ENCODE measurements around the gene SYTL3.

Gene SYTL3

DNA sequence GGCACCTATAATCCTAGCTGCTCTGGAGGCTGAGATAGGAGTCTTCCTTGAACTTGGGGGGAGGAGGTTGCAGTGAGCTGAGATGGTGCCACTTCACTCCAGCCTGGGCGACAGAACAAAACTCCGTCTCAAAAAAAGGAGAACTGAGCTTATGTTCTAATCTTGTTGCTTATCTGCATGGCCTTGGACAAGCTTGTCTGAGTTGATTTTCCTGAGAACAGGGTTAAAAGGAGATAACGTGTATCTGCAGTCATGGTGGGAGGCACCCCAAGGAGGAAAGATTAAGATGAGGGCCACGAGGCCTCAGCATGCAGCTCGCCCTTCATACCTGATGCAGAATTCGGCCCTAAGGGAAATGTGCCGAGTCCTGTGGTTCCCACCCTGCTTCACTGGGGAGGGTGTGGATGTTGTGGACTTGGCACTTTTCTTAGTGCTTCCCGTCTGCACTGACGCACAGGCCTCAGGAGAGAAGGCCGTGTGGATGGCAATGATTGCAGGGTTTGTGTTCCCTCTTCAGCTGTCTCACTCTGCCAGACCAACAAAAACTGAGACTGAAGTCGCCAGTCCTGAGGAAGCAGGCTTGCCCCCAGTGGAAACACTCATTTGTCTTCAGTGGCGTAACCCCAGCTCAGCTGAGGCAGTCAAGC lies 113.1 kb downstream of the SYTL3 start:
- no peak for DNase-seq

DNA sequence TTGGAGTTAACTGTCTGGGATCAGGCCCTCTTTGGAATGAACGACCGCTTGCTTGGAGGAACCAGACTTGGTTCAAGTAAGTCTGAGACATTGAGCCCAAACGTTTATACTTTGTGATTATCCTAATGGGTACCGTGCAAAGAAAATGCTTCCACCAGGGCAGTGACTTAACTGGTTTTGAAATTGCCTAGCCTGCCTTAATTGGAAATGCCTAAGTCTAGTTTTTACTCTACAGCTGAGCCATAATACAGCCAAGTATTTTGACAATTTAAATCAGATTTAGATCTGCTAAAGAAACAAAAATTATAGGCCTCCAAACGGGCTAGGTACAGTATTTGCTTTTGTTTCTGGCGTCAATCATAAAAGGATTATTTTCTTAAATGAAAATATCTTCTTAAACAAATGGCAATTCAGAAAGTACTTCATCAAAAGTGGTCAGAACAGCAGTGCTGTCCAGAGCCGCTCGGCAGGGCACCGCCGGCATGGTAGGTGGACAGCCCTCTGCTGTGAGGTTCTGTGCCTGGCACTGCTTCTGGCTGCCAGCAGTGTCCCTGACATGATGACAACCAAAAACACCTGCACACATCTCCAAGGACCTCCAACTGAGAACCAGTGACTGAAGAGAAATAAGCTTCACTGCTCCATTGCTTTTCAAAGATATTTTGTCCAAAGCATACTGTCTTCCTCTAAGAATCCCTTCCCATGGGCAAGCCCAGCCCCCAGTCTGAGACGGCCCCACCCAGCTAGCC lies 113.8 kb downstream of the SYTL3 start:
- DNase-seq = no peak

DNA sequence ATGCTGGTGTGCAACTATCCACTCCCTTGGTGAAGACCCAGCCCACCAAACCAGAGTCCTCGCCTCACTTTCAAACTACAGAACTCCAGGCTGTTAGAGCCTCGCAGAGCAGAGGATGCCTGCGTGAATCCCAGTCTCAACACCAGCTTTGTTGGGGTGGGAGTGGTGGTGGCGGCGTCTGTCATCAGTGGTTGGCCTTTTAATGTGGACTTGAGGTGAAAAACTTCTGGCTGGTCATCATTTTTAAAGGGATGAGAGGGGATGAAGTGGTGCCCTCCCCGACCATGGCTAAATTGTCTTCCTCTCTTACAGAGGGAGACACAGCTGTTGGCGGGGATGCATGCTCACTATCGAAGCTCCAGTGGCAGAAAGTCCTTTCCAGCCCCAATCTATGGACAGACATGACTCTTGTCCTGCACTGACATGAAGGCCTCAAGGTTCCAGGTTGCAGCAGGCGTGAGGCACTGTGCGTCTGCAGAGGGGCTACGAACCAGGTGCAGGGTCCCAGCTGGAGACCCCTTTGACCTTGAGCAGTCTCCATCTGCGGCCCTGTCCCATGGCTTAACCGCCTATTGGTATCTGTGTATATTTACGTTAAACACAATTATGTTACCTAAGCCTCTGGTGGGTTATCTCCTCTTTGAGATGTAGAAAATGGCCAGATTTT lies 114.5 kb downstream of the SYTL3 start:
- DNase-seq = no peak

DNA sequence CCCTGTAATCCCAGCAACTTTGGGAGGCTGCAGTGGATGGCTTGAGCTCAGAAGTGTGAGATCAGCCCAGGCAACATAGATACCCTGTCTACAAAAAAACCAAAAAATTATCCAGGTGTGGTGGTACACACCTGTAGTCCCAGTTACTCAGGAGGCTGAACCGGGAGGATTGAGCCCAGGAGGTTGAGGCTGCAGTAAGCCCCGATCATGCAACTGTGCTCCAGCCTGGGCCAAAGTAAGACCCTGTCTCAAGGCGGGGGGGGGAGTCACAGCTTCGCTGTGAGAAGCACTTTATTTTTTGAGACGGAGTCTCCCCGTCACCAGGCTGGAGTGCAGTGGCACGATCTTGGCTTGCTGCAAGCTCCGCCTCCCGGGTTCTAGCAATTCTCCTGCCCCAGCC lies 115.1 kb downstream of the SYTL3 start:
- no peak for DNase-seq

DNA sequence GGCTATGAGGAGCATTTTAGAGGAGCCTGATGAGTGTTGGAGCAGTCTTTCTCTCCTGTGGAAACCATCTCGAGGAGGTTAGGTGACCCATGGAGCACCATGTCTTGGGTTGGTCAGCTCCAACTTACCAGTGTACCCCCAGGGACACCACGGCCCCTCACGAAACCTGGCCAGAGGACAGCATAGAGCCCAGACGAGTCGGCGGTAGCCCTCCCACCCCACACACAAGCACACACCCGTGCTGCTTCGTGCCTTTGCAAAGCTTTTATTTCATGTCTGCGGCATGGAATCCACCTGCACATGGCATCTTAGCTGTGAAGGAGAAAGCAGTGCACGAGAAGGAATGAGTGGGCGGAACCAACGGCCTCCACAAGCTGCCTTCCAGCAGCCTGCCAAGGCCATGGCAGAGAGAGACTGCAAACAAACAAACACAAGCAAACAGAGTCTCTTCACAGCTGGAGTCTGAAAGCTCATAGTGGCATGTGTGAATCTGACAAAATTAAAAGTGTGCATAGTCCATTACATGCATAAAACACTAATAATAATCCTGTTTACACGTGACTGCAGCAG lies 115.7 kb downstream of the SYTL3 start:
- DNase-seq = no peak

DNA sequence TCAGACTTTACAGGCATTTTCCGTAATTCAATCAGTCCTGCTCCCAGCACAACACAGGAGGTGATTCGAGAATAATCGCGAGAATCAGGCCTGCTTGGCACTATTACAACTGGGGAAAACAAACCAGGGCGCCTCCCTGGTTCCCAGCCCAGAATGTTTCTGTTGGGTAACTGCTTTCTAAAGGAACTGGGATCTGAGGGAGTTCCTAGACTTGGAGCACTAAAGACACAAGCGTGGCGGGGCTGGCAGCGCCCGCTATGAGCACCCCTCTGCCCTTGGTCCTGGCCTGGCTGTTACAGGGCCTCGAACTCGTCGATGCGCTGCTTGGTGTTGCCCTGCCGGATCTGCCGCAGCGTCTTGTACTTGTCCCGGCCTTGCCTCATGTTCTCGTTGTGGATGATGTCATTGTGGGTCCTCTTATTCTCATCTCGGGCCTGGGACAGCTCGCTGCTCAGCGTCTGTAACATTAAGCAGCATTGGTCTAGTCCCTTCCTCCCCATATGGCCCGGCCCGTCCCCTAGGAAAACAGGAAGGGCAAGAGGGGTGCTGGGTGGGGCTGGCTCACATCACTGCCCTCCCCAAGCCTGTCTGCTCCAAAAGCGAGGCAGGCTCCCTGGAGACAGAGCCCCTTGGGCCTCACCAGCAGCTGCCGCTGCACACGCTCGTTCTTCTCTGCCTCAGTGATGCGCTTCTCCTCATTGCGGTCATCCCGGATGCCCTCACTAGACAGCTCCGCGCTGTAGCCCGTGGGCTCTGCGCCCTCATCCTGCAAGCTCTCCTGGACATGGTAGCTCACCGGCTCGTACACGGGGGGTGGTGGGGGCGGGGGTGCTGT lies 117.0 kb downstream of the SYTL3 start:
- DNase-seq = no peak

DNA sequence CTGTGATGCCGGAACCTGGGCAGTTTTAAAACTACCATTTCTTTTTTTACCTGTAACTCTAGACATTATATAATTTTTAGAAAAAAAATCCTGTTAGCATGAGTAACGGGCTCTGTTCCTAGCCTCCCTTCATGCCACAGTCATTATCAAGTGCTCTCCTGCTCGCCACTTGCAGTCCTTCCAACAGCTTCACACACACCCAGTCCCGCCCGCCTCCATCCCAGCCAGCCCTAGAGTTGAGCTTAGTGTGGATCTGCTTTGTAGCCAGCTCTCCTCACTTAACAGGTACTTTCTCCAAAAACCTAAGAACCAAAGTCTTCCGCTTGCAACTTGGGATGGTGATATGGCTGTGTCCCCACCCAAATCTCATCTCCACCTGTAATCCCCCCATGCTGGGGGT lies 117.9 kb downstream of the SYTL3 start:
- DNase-seq = no peak

DNA sequence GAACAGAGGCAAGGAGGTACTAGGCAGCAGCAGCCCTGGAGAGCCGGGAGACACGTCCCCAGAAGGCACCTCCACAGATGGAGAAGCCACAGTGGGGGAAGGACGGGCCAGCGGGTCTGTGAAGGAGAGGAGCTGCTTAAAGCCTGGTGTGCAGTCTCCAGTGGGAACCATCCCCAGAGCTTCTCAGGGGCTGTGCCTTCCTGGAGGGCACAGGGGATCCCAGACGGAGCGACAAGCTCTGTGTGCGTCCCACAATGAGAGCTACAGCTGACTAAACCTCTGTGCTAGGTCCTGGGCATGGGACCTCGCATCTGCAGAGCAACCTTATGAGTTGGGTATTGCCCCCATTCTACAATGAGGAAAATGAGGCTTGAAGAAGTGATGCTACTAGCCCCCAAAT lies 118.6 kb downstream of the SYTL3 start:
- DNase-seq = no peak

DNA sequence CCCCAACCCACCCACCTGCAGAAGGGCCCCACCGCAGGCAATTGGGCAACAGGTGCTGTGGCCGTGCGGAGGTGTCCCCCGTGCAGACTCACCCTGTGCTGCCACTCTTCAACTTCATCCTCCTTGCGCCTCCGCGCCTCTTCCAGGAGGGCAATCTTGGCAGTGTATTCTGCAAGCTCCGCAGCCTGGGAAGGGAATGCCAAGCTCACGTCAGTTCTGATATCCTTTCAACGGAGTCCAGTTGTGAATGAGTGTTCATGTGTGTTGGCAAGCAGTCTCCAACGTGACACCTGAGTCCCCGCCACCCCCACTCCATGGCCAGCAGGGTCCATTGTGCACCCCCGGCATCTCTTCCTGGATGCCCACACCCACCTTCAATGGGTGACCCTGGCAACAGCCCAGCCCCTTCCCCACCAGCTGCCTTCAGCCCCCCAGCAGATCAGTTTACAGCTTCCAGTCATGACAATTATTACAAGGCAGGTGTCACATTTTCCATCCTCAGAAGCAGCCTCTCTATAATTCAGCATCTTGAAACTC lies 119.4 kb downstream of the SYTL3 start:
- DNase-seq = no peak

DNA sequence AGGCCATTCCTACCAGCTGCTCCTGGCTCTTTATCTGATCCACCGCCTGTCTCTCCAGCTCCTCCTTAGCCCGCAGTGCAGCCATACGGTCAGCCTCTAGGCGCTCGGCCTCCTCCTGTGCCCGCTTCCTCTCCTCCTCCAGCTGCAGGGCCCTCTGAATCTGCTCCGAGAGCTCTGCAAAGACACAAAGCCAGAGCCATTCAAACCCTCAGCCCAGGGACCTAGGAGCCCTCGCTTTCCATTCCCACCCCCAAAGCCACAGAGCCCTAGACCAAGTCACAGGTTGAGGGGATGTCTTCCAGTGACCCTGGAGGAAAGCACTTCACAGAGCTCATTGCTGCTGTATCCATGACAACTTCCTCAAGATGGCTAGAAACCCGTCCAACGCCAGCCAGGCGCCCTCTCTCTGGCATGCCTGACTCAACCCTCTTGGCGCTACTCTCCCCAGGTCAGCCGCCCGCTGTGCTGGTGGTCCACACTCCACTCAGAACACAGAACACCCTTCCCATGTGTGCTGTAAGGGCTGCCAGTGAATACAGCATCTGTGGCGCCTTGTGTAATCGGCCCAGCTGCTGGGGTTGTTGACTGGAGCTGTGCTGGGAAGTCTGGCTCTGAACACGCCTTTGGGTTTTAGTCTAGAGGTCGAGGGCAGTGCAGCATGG lies 120.0 kb downstream of the SYTL3 start:
- no peak for DNase-seq

DNA sequence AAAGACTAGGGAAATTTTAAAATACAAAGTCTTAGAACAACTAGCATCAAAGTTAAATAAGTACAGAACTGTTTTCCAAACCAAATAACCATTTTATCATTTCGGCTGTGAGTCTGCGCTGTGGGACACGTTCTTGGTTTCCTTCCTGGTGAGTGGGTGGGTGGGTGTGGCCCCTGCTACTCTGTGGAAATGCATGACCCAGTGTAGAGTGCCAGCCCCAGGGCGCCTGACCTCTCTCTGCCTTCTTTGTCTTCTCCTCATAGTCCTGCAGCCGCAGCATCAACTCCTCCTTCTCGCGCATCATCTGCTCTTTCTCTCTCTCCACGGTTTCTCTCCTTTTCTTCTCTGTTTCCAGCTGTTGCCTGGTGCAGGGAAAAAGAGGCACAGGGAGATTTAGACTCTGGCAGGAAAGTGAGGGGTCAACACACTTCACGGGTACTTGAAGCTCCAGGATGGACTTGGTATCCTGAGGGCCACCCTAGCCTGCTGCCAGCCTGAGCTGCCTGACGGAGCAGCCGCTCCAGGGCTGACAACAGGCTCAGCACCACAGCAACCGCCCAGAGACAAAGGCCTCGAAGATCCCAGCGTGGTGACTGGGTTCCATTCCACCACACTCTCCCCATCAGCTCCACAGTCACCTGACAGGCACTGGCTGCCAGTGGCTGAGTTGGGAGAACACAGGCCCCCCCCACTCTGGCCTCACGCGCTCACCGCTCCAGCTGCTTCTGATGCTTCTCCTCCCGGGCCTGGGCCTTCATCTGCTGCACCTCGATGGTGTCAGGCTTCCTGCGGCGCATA lies 120.9 kb downstream of the SYTL3 start:
- DNase-seq = no peak

DNA sequence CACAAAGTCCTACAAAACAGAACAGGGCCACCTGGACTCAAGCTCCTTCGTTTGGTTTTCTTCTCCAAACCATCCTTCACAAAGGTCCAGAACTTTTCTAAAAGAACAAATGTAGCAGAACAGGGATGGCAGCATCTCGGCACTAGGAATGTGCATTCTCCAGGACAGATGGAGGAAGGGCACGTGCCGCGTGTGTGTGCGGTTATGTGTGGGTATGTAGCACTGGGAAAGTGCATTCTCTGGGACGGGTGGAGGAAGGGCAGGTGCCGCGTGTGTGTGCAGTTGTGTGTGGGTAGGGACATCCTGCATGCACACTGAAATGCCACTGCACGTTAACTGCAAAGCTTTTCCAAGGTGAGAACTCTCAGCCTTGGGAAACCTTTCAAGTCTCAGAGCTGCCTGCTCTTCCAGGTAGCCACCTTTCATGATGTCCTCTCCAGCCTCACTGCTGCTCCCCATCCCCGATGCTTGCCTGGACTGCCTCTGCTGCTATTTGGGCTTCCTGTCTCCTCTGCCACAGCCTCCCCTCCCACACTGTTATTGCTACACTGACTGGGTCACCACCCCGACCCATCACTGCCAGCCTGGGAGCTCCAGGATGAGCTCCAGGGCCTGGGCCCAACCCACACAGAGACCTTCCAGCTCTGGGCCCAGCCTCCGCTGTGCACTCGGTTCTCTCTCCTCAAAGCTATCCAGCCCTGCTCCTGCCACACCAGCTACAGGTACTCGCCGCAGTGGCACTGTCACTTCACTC lies 121.7 kb downstream of the SYTL3 start:
- no peak for DNase-seq

DNA sequence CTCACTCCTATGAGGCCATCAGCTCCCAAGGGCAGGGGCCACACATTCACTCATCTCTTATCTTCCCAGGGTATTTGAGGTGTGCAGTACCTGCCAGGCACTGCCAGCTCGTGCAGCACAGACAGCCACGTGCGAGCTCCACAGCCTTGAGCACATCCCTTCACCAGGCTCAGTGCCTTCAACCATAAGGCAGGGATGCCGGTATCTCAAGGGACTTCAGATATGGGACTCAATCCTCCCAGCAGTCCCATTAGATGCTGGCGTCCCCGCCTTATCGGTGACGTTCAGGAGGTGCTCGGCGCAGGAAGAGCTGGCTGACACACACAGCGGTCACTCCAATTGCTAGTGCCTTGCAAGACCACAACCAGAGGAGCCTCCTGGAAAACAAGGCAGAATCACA lies 122.3 kb downstream of the SYTL3 start:
- DNase-seq = no peak

DNA sequence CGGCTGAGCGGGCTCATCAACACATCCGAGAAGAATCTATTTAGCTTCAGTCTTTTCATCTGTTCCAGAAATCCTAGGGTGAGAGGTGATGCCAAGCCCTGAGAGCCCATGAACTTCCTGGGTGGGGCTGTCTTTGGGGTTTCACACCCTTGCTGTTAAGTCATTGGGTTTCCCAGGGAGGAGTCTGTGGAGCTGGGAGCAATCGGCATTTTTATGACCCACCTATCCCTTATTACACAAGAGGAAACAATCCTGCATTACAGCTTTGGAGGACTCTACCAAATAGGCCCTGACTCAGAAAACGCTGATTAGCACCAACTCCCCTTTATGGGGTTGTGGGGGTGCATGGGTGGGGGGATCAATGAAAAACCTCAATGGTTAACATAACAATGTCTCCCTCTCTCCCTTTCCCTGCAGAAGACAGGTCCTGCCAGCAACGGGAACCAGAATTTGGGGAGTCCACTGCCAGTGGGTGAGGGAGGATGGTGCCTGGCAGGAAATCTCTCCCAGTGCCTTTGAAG lies 123.1 kb downstream of the SYTL3 start:
- no peak for DNase-seq

DNA sequence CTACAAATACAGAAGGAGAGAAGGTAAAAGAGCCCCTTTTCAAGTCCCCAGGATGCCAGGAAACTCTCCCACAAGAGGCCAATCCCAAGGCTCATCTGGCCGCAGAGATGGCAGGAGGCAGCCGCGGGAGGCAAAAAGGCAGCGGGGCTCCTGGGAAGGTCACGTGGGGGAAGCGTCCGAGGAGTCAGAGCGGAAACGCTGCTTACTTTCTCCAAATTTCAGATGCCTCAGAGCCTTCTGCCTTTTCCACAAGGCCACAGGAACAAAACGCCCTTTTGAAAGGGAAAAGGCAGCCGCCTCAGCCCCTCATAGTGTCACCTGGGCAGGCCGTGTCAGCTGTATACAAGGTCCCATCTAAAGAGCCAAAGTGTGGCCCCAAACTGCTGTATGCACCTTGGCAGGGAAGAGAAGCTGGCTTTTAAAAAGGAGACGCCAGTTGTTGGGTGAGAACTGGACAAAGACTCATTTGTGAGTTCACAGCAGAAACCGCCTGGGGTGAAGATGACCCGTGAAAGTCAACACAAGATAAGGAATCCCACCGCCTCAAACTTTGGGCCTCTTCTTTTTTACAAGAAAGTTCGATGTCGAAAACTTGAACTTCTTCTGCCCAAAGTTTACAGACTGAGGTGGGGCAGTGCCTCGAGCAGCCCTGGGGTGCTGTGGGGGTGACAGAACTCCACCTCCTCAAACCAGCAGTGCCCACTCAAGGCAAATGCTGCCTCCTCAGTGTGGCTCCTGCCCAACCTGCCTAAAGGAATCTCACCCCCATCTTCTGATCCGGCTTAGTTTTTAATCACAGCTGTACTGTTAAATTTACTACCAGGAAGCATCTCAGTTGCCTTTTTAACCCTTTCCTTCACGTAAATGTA lies 124.0 kb downstream of the SYTL3 start:
- no peak for DNase-seq

DNA sequence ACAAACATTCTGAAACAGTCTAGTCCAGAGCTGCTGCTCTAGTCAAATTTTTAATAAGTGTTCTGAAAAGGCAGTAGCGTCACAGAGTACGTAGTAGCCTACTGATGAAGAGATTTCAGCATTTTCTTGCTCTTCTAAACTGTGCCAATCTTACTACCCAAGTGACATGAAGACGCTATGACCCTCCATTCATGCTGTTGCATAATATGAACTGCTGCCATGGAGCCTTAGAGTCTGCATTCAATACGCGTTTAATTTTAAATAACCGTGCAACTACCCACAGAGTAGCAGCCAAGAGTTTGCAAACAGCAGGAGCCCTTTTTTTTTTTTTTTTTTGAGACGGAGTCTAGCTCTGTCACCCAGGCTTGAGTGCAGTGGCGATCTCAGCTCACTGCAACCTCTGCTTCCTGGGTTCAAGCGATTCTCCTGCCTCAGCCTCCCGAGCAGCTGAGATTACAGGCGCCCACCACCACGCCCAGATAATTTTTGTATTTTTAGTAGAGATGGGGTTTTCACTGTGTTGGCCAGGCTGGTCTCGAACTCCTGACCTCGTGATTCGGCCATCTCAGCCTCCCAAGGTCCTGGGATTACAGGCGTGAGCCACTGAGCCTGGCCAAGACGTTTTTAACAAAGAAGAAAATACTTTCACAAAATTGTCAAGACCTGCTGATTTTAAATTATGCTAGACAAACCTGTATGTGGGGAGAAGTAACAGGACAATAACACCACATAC lies 125.0 kb downstream of the SYTL3 start:
- no peak for DNase-seq

DNA sequence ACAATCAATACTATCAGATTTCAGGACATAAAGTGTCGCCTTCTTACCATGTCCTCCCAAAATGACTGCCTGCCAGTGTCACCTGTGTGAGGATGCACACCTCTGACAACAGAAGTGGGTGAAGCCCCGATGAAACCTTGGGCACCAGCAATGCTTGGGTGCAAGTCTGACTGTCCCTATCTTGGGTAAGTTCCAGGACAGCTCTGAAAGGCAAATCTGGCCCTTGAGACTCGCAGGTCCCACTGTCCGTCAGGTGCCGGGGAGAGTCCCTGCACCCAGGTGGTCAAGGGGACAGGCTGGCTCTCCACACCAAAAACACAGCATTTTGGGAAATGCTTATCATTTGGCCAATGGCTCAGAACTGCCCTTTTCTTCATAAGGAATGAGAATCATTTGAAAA lies 126.0 kb downstream of the SYTL3 start:
- no peak for DNase-seq

DNA sequence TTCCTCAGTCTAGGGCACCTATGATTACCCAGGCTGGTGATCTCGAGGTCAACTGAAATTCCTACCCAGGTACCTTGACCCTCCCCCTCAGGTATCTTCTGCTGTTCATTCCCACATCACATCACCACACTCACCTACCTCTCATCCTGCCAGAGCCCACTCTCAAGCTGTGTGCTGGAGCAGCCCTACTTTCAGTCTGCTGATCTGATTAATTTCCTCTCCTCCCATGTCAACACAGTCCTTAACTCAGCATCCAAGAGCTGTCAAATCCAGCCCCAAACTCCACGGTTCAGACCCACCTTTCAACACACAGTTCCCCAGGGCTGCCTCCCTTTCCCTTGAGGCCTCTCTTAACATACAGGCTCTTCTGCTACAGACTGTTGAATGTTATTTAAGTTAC lies 126.9 kb downstream of the SYTL3 start:
- no peak for DNase-seq

DNA sequence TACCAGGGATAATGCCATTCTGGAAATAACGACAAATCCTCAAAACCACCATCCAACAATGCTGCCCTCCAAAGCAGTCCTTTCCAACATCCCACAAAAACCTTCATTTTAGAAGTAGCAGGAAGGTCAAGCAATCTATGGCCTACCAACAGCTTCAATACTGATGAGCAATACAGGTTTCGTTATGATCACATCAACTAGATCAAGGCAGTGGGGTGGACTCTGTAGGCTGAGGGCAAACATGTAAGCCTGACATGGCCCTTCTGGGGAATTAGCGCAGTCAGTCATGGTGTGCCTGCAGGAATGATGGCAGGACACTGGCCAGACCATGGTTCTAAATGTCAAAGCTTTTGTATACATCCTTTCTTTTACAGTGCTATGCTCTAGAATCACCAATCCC lies 127.7 kb downstream of the SYTL3 start:
- no peak for DNase-seq

Data from NCI-H2081 treated with DMSO at 0.1 percent for 48 hours (cell line).